WTC11 (cell line): ENCODE results near the gene SLC7A4.

ENCODE experiments used
- ATF3 ChIP-seq: sonication (generic); formaldehyde crosslinking; conservative IDR thresholded peaks from 2 replicates; pipeline ENCODE4 v1.8.1; 2022; ENCODE audit warnings: mild to moderate bottlenecking, missing genetic modification reagents
- CBFB ChIP-seq: sonication (generic); formaldehyde crosslinking; IDR thresholded peaks from 2 replicates; pipeline ENCODE4 v1.8.1; 2022; ENCODE audit warnings: mild to moderate bottlenecking, low read depth, missing genetic modification reagents
- CTCF ChIP-seq: fragments of 200-600 bp; IDR thresholded peaks from 2 replicates; pipeline ENCODE4 v1.8.0; 2022; ENCODE audit warnings: antibody characterized with exemption
- E2F5 ChIP-seq: sonication (generic); formaldehyde crosslinking; IDR thresholded peaks from 2 replicates; pipeline ENCODE4 v1.8.1; 2022; ENCODE audit warnings: mild to moderate bottlenecking, moderate library complexity, missing genetic modification reagents
- EMX1 ChIP-seq: fragments of 250-450 bp; sonication (Bioruptor Pico); IDR thresholded peaks from 2 replicates; pipeline ENCODE4 v1.8.0; 2021; ENCODE audit warnings: mild to moderate bottlenecking
- FOXJ3 ChIP-seq: sonication (generic); formaldehyde crosslinking; IDR thresholded peaks from 2 replicates; pipeline ENCODE4 v1.9.0; 2021; ENCODE audit warnings: missing genetic modification reagents, mild to moderate bottlenecking, borderline replicate concordance
- RELA ChIP-seq: sonication (generic); formaldehyde crosslinking; IDR thresholded peaks from 2 replicates; pipeline ENCODE4 v1.8.1; 2022; ENCODE audit warnings: missing genetic modification reagents, mild to moderate bottlenecking, borderline replicate concordance
- SP1 ChIP-seq: sonication (generic); formaldehyde crosslinking; conservative IDR thresholded peaks from 2 replicates; pipeline ENCODE4 v1.8.1; 2022; ENCODE audit warnings: missing genetic modification reagents
- USF2 ChIP-seq: sonication (generic); formaldehyde crosslinking; IDR thresholded peaks from 2 replicates; pipeline ENCODE4 v1.8.1; 2023; ENCODE audit warnings: mild to moderate bottlenecking, missing genetic modification reagents, moderate library complexity
- ZSCAN18 ChIP-seq: fragments of 250-450 bp; sonication (Bioruptor Pico); IDR thresholded peaks from 2 replicates; pipeline ENCODE4 v2.1.2; 2022; ENCODE audit warnings: mild to moderate bottlenecking, moderate library complexity
- TF ChIP-seq, protein P1 (sequence below): sonication (generic); formaldehyde crosslinking; IDR thresholded peaks from 2 replicates; pipeline ENCODE4 v1.8.0; 2022; ENCODE audit warnings: mild to moderate bottlenecking, missing genetic modification reagents
- TF ChIP-seq, protein P2 (sequence below): sonication (generic); formaldehyde crosslinking; IDR thresholded peaks from 2 replicates; pipeline ENCODE4 v1.8.0; 2022; ENCODE audit warnings: mild to moderate bottlenecking, missing genetic modification reagents

GRCh38 chr22:21070690-21071615, 38.6 kb upstream of the SLC7A4 start:
- TF ChIP-seq CTCF (no peak), CBFB (CRISPR knock-in tag) (no peak), FOXJ3 (CRISPR knock-in tag) (no peak), USF2 (CRISPR knock-in tag) (no peak), RELA (no peak), EMX1 (CRISPR knock-in tag) (no peak), E2F5 (CRISPR knock-in tag) (no peak), ZSCAN18 (CRISPR knock-in tag) (no peak), SP1 (CRISPR knock-in tag) (no peak), ATF3 (CRISPR knock-in tag) (no peak)
- TF ChIP-seq, protein P1, sequence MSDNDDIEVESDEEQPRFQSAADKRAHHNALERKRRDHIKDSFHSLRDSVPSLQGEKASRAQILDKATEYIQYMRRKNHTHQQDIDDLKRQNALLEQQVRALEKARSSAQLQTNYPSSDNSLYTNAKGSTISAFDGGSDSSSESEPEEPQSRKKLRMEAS (CRISPR knock-in tag), result no peak
- TF ChIP-seq, protein P2, sequence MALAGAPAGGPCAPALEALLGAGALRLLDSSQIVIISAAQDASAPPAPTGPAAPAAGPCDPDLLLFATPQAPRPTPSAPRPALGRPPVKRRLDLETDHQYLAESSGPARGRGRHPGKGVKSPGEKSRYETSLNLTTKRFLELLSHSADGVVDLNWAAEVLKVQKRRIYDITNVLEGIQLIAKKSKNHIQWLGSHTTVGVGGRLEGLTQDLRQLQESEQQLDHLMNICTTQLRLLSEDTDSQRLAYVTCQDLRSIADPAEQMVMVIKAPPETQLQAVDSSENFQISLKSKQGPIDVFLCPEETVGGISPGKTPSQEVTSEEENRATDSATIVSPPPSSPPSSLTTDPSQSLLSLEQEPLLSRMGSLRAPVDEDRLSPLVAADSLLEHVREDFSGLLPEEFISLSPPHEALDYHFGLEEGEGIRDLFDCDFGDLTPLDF (CRISPR knock-in tag), result no peak
